ENCODE data around the gene MRPL36.

Gene MRPL36

GRCh38 chr5:1779782-1780613, 19.6 kb downstream of the MRPL36 start:
- no peak for DNase-seq

- no peak for DNase-seq
These were observed 20.5 kb downstream of the MRPL36 start for GRCh38 chr5:1779021-1779680.

GRCh38 chr5:1778138-1779020, 21.3 kb downstream of the MRPL36 start:
- DNase-seq = no peak

GRCh38 chr5:1777281-1778137, 22.1 kb downstream of the MRPL36 start:
- DNase-seq = no peak

- DNase-seq = no peak
These were observed 22.8 kb downstream of the MRPL36 start for GRCh38 chr5:1776831-1777230.

GRCh38 chr5:1772634-1773033, 27.0 kb downstream of the MRPL36 start:
- DNase-seq = no peak

GRCh38 chr5:1771149-1772065, 28.2 kb downstream of the MRPL36 start:
- DNase-seq = no peak

GRCh38 chr5:1770443-1770802, 29.2 kb downstream of the MRPL36 start:
- no peak for DNase-seq

- DNase-seq = no peak
These were observed 29.7 kb downstream of the MRPL36 start for GRCh38 chr5:1769752-1770442.

GRCh38 chr5:1769017-1769640, 30.5 kb downstream of the MRPL36 start:
- no peak for DNase-seq

GRCh38 chr5:1768283-1769000, 31.2 kb downstream of the MRPL36 start:
- no peak for DNase-seq

- DNase-seq = no peak
These were observed 31.9 kb downstream of the MRPL36 start for GRCh38 chr5:1767524-1768282.

GRCh38 chr5:1765880-1766235, 33.8 kb downstream of the MRPL36 start:
- DNase-seq = no peak

GRCh38 chr5:1765141-1765879, 34.3 kb downstream of the MRPL36 start:
- no peak for DNase-seq

GRCh38 chr5:1764606-1764960, 35.1 kb downstream of the MRPL36 start:
- DNase-seq = no peak

GRCh38 chr5:1763960-1764605, 35.6 kb downstream of the MRPL36 start:
- DNase-seq = no peak

GRCh38 chr5:1763548-1763911, 36.1 kb downstream of the MRPL36 start:
- no peak for DNase-seq
